Activated CD4-positive, alpha-beta T cell treated with anti-CD3 and anti-CD28 coated beads, Interleukin-10, Interleukin-2, amounts not matched to agents 100 ng/mL and 50 ng/mL, durations not matched to agents 16 hours and 8 hours (primary cell): ENCODE data around the gene MS4A10.
A peak's percentile ranks its signal among the peaks of the same experiment; 100 is the strongest.

ENCODE experiments used
- DNase-seq: peaks from one replicate; pipeline ENCODE4 v3.0.0-alpha.2; 2020

Gene MS4A10

GRCh38 chr11:60766547-60766946, 18.6 kb upstream of the MS4A10 start:
- no peak for DNase-seq

DNA sequence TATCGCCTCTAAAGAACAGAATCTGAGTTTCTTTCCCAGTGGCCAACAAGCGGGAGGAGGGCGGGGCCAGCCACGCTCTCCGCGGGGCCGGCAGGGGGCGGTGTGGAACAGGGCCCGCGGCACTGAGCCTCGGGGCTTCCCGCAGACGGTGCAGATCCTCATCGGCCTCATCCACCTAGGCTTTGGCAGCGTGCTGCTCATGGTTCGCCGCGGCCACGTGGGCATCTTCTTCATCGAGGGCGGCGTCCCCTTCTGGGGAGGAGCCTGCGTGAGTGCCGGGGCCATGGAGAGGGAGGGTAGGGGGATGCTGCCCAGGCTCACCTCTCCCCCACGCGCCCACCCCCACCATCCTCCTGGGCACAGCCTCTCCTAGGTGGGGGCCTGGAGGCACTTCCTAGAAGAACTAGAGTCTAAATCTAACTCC, 17.7 kb upstream of the MS4A10 start:
- DNase-seq, result peak; percentile 27

- no peak for DNase-seq
Observed at GRCh38 chr11:60768202-60768601, 16.9 kb upstream of the MS4A10 start.

DNA sequence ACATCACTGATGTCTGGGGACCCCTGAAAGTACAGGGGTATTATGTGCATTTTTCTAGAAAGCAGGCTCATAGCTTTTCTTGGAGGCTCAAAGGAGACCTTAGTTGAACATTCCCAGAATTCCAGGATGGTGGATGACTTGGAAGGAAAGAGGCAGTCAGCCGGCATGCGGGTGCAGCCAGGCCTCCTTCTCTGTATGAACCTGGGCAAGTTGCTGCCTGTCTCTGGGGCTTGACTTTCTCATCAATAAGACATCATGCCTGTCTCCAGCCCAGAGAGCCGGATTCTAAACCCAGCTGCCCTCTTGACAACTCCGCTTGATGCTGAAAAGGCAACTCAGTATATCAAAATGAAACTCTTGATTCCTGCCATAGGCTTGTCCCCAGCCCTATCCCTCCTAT, 15.9 kb upstream of the MS4A10 start:
- DNase-seq, result no peak

GRCh38 chr11:60769811-60770210, 15.3 kb upstream of the MS4A10 start:
- no peak for DNase-seq

DNA sequence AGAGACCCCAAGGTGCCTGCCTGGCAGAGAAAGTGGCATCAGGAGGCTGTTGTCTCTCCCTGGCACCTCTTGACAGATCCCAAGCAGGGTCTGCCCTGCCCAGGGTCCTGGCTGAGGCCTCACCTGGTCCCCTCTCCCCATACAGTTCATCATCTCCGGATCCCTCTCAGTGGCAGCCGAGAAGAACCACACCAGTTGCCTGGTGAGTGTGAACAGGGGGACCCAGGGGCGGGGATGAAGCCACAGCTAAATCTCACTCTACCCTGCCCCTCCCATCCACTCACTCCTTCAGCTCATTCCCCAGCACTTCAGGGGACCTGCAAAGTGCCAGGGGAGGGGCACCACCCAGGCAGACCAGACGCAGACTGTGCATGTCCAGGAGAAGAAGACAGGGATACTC, 14.0 kb upstream of the MS4A10 start:
- DNase-seq, result no peak

- DNase-seq, result no peak
Observed at GRCh38 chr11:60771879-60772525, 13.1 kb upstream of the MS4A10 start.

GRCh38 chr11:60772666-60773065, 12.5 kb upstream of the MS4A10 start:
- no peak for DNase-seq

GRCh38 chr11:60774726-60775125, 10.4 kb upstream of the MS4A10 start:
- no peak for DNase-seq

- peak; percentile 87 for DNase-seq
Observed at GRCh38 chr11:60775420-60775961, 9.6 kb upstream of the MS4A10 start.

DNA sequence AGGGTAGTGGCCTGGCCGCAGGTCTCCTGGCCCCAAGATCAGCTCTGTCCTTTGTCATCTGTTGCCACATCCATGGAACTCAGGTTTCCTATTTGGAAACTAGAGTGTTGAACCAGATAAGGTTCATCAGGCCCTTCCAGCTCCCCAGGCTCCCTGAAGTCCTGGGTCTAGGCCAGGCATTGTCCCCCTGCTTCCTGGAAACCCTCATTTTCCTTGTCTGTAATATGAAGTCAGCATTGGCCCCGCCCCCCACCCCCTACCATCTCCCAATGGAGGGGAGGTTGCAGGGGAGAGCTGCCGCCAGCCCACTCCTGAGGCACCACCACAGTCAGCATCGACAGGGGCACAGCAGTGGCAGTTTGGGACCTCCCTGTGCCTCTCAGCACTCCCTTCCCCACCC, 9.0 kb upstream of the MS4A10 start:
- DNase-seq, result no peak

DNA sequence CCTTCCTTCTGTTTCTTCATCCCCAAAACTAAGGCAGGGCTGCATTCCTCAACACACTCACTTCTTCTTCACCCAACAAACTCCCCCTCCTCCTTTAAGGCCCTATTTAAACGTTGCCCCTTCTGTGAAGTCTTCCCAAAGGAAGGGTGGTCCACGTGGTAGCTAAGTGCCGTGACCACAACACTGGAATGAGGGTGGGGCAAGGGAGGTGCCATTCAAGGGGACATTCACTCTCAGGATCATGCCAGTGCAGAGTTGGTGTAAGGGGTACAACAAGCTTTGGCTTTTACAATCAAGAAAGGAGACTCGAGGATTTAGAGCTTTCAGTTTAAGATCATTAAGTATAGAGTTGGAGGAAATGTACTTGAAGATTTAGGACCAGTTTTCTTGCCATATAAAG, 8.0 kb upstream of the MS4A10 start:
- DNase-seq, result no peak

DNA sequence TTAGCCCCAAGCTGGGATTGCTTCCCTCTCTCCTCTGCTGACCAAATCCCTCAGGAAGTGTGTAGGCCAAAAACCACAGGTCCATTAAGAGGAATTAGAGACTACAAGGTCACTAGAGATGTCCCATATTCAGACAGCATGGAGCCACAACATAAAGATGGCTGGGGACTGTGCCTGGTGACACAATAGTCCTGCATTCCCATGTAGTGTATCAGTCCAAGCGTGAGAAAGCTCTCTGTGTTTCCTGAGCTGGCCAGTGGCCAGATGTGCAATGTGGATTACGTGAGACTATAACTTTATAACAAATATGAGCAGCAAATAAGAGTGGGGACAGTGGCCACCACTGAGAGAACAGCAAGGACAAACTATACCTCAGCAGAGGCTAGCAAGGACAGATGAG, 7.6 kb upstream of the MS4A10 start:
- DNase-seq, result no peak

GRCh38 chr11:60780065-60780464, 5.1 kb upstream of the MS4A10 start:
- DNase-seq, result no peak

GRCh38 chr11:60780774-60781173, 4.4 kb upstream of the MS4A10 start:
- no peak for DNase-seq

- DNase-seq, result no peak
Observed at GRCh38 chr11:60781286-60781980, 3.7 kb upstream of the MS4A10 start.

- no peak for DNase-seq
Observed at GRCh38 chr11:60781981-60782316, 3.2 kb upstream of the MS4A10 start.

GRCh38 chr11:60782393-60783140, 2.6 kb upstream of the MS4A10 start:
- no peak for DNase-seq

- no peak for DNase-seq
Observed at GRCh38 chr11:60783141-60783484, 2.0 kb upstream of the MS4A10 start.

- DNase-seq, result no peak
Observed at GRCh38 chr11:60783911-60784310, 1.2 kb upstream of the MS4A10 start.

- DNase-seq, result no peak
Observed at GRCh38 chr11:60785806-60786361, 751 bp downstream of the MS4A10 start.

- DNase-seq, result no peak
Observed at GRCh38 chr11:60786811-60787567, 1.9 kb downstream of the MS4A10 start.
